AG10803 (cell line): ENCODE results near the gene KCNE4.

ENCODE experiments used
- DNase-seq: peaks from one replicate; pipeline ENCODE4 v3.0.0; 2010; ENCODE audit warnings: low read depth
- H3K4me3 ChIP-seq: 2 replicates; pipeline ENCODE4 v1.5.1; 2011; ENCODE audit warnings: mild to moderate bottlenecking, low read length, control low read depth
- TF ChIP-seq, protein P1 (sequence below): conservative IDR thresholded peaks from 2 replicates; pipeline ENCODE4 v1.5.1; 2011; ENCODE audit warnings: mild to moderate bottlenecking, low read length, control low read depth, inconsistent platforms

The KCNE4 gene, protein sequence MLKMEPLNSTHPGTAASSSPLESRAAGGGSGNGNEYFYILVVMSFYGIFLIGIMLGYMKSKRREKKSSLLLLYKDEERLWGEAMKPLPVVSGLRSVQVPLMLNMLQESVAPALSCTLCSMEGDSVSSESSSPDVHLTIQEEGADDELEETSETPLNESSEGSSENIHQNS

DNA sequence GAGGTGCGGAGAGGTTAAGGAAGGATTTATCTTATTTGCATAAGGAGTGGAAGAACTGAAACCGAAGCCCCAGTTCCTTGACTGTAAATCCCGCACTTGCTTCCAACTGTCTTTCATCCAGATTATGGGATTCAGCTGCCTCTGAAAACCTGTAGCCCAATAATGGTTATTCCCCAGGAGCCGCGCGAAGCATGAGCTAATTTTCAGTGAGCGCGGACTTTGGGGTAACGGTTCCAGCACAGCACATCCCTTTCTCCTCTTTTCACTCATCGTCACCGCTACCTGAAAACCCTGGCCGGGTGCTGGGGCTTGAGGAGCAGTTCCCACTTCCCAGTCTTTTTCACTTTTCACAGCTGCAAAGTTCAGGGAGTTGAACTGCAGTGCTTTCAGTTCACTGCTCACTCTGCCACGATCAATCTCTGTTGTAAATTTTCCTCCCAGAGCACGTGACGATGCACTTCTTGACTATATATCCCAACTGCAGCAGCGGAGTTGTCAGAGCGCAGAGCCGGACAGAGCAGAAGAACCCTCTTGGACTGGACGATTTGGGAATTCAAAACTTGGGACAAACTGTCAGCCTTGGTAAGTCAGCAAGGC lies at the start of gene KCNE4:
TSS of gene KCNE4 (plus strand) at position 498 of the 597 bp plus-strand sequence. CDS start 641 bp downstream, outside the sequence.
- TF ChIP-seq, protein P1, sequence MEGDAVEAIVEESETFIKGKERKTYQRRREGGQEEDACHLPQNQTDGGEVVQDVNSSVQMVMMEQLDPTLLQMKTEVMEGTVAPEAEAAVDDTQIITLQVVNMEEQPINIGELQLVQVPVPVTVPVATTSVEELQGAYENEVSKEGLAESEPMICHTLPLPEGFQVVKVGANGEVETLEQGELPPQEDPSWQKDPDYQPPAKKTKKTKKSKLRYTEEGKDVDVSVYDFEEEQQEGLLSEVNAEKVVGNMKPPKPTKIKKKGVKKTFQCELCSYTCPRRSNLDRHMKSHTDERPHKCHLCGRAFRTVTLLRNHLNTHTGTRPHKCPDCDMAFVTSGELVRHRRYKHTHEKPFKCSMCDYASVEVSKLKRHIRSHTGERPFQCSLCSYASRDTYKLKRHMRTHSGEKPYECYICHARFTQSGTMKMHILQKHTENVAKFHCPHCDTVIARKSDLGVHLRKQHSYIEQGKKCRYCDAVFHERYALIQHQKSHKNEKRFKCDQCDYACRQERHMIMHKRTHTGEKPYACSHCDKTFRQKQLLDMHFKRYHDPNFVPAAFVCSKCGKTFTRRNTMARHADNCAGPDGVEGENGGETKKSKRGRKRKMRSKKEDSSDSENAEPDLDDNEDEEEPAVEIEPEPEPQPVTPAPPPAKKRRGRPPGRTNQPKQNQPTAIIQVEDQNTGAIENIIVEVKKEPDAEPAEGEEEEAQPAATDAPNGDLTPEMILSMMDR = no peak
- DNase-seq = peak; percentile 85
- peak within 1 kb of the TSS; percentile 70 for H3K4me3 ChIP-seq

DNA sequence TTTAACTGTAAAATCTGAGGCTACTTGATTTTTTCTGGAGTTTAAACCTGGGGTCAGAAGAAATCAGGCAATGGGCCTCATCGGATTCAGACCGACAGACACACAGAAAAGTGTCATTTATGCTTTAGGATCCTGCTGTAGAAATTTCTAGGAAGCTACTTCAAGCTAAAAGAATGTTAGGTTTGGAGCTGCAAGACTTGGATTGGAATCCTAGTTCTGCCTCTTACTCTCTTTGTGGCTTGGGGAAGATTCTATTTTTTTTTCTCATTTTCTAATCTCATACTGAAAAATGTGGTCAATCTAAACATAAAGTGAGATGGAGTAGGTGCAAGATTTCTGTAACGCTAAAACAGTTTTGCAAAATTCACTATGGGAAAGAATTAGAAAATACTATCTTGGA lies 48.8 kb upstream of the KCNE4 start:
- peak; percentile 36 for DNase-seq
- H3K4me3 ChIP-seq = no peak overlapping the region
- TF ChIP-seq, protein P1 = no peak

DNA sequence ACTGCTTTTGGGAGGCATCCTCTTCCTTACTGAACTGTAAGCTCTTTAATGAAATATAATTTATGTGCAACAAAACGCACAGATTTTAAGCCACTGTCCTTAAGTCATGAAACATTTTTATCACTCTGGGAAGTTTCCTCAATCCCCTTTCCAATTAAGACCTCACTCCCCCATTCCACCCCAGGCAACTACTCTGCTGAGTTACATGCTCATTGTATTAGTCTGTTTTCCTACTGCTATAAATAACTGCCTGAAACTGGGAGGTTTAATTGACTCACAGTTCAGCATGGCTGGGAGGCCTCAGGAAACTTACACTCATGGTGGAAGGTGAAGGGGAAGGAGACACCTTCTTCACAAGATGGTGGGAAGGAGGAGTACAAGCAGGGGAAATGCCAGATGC lies 46.5 kb upstream of the KCNE4 start:
- TF ChIP-seq, protein P1 = no peak
- no peak for DNase-seq
- H3K4me3 ChIP-seq = no peak overlapping the region

DNA sequence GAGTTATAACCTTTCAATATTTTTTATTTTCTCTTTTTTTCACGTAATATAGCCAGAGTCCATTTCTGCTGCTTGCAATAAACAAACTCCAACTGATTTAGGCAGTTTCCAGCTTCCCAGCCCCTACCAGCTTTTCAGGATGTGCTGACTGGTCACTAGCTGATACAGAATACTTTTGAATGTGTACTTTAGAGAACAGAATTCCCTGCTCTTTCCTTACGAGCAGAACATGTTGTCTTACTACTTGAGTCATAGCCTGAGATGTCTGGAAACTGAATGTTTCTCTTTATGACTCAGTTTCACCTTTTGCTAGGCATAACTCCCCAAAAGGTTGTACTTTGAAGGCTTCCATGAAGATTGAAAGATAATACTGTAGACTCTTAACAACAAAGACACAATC lies 44.5 kb upstream of the KCNE4 start:
- TF ChIP-seq, protein P1 = no peak
- no peak overlapping the region for H3K4me3 ChIP-seq
- DNase-seq = no peak

DNA sequence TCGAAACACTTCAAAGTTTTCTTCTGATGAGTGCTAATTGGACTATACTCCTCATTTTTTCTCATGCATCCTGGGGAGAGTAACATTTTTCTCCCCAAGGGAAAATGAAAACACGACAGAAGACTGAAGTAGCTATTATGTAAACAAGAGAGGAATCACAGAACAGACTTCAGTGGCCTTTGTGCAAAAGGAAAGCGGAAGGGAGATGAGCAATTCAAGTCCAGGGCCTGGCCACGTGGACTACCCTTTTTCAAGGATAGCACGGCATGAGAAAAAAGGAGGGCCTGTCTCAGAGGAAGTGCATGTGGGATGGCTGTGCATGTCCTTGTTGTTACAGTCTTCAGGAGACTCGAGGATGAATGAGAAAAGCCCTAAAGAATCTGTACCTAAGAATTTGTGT lies 43.8 kb upstream of the KCNE4 start:
- no peak overlapping the region for H3K4me3 ChIP-seq
- peak; percentile 41 for DNase-seq
- TF ChIP-seq, protein P1 = no peak

DNA sequence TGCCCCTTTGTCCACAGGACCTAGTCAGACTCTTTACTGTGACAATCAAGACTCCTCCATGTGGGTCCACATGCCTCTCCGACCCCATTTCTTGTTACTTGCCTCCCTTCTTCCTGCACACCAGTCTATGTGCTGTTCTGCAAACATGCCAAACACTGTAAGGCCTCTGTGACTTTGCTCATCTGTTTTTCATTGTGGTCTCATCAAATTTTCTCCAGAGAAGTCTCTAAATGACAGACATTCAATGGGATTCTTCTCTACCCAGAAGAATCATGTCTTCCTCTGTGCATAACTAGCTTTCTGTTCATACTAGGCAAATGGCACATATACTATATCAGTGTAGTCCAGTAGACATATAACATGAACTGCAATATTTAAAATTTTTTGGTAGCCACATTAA lies 43.0 kb upstream of the KCNE4 start:
- H3K4me3 ChIP-seq = no peak overlapping the region
- DNase-seq = peak; percentile 74
- TF ChIP-seq, protein P1 = no peak

DNA sequence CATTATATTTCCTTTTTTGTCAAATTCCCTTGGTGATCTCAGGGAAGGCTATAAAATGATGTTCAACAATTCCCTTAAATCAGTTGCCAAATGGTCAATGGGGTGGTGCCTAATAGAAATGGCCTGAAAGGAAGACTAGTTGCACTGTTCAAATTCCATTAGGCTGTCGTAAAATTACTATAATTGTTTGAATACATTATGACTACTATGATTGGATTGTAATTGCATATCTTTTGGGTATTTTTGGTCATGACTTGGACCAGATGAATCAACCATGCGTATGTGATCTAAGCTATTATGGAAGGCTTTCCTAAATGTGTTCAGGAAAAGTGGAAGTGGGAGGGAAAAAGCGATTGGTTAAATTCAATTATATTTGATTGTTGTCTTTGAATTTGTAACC lies 41.3 kb upstream of the KCNE4 start:
- TF ChIP-seq, protein P1 = no peak
- peak; percentile 95 for DNase-seq

More for the DNA sequence above, 41.3 kb upstream of the KCNE4 start:
- H3K4me3 ChIP-seq = no peak overlapping the region
